Rectal smooth muscle tissue (tissue), 1 donor: Measurements from ENCODE around the gene CPS1.

Experiments
- H3K27ac ChIP-seq: one replicate; pipeline ENCODE4 v1.7.0; 2013; ENCODE audit warnings: low read depth, low read length, inconsistent platforms
- H3K27me3 ChIP-seq: one replicate; pipeline ENCODE4 v1.7.0; 2013; ENCODE audit warnings: low read length; ENCODE audit not compliant: control insufficient read depth, insufficient read depth
- H3K36me3 ChIP-seq: one replicate; pipeline ENCODE4 v1.7.0; 2013; ENCODE audit warnings: low read length; ENCODE audit not compliant: control insufficient read depth, insufficient read depth
- H3K4me1 ChIP-seq: one replicate; pipeline ENCODE4 v1.7.0; 2013; ENCODE audit warnings: low read length; ENCODE audit not compliant: control insufficient read depth, insufficient read depth
- H3K4me3 ChIP-seq: one replicate; pipeline ENCODE4 v1.7.0; 2013; ENCODE audit warnings: low read length
- H3K9ac ChIP-seq: one replicate; pipeline ENCODE4 v1.7.0; 2013; ENCODE audit warnings: low read length

The CPS1 gene

GRCh38 chr2:210556329-210556980 is at the start of gene CPS1:
Gene CPS1 (plus strand): TSS chr2:210556599. CDS start chr2:210556734, 135 bp downstream.
- Histone ChIP-seq H3K4me3 (no peak within 1 kb of the TSS), H3K9ac (no peak within 1 kb of the TSS), H3K4me1 (no peaks in the 10 kb centered on the region), H3K27me3 (no peaks in the 10 kb centered on the region), H3K36me3 (no peaks in the 10 kb centered on the region), H3K27ac (no peak within 1 kb of the TSS)

GRCh38 chr2:210515911-210516310 is 40.5 kb upstream of the CPS1 start:
- Histone ChIP-seq H3K4me3 (no peak overlapping the region), H3K27me3 (no peaks in the 10 kb centered on the region), H3K4me1 (no peaks in the 10 kb centered on the region), H3K27ac (no peak overlapping the region), H3K9ac (no peak overlapping the region), H3K36me3 (no peaks in the 10 kb centered on the region)

GRCh38 chr2:210517264-210517663 is 39.1 kb upstream of the CPS1 start:
- H3K9ac ChIP-seq = no peak overlapping the region
- H3K36me3 ChIP-seq = no peaks in the 10 kb centered on the region
- no peaks in the 10 kb centered on the region for H3K27me3 ChIP-seq
- no peak overlapping the region for H3K4me3 ChIP-seq
- no peak overlapping the region for H3K27ac ChIP-seq
- no peaks in the 10 kb centered on the region for H3K4me1 ChIP-seq

GRCh38 chr2:210519594-210519993 is 36.8 kb upstream of the CPS1 start:
- H3K27ac ChIP-seq = no peak overlapping the region
- no peaks in the 10 kb centered on the region for H3K27me3 ChIP-seq
- H3K4me1 ChIP-seq = no peaks in the 10 kb centered on the region
- H3K4me3 ChIP-seq = no peak overlapping the region
- no peak overlapping the region for H3K9ac ChIP-seq
- H3K36me3 ChIP-seq = no peaks in the 10 kb centered on the region

GRCh38 chr2:210522399-210522798 is 34.0 kb upstream of the CPS1 start:
- Histone ChIP-seq H3K9ac (no peak overlapping the region), H3K4me3 (no peak overlapping the region), H3K27me3 (no peaks in the 10 kb centered on the region), H3K4me1 (no peaks in the 10 kb centered on the region), H3K27ac (no peak overlapping the region), H3K36me3 (no peaks in the 10 kb centered on the region)

- Histone ChIP-seq H3K4me3 (no peak overlapping the region), H3K36me3 (no peaks in the 10 kb centered on the region), H3K9ac (no peak overlapping the region), H3K27me3 (no peaks in the 10 kb centered on the region), H3K4me1 (no peaks in the 10 kb centered on the region), H3K27ac (no peak overlapping the region)
Observed at GRCh38 chr2:210523650-210524289, 32.6 kb upstream of the CPS1 start.

GRCh38 chr2:210524533-210524932 is 31.9 kb upstream of the CPS1 start:
- no peak overlapping the region for H3K9ac ChIP-seq
- H3K27me3 ChIP-seq = no peaks in the 10 kb centered on the region
- no peaks in the 10 kb centered on the region for H3K36me3 ChIP-seq
- H3K4me1 ChIP-seq = no peaks in the 10 kb centered on the region
- no peak overlapping the region for H3K27ac ChIP-seq
- no peak overlapping the region for H3K4me3 ChIP-seq

GRCh38 chr2:210527286-210527685 is 29.1 kb upstream of the CPS1 start:
- no peak overlapping the region for H3K27ac ChIP-seq
- H3K4me3 ChIP-seq = no peak overlapping the region
- H3K27me3 ChIP-seq = no peaks in the 10 kb centered on the region
- no peak overlapping the region for H3K9ac ChIP-seq
- no peaks in the 10 kb centered on the region for H3K36me3 ChIP-seq
- no peaks in the 10 kb centered on the region for H3K4me1 ChIP-seq

GRCh38 chr2:210528716-210529115 is 27.7 kb upstream of the CPS1 start:
- no peaks in the 10 kb centered on the region for H3K36me3 ChIP-seq
- no peak overlapping the region for H3K27ac ChIP-seq
- no peak overlapping the region for H3K4me3 ChIP-seq
- H3K27me3 ChIP-seq = no peaks in the 10 kb centered on the region
- no peak overlapping the region for H3K9ac ChIP-seq
- H3K4me1 ChIP-seq = no peaks in the 10 kb centered on the region

- Histone ChIP-seq H3K4me3 (no peak overlapping the region), H3K9ac (no peak overlapping the region), H3K27ac (no peak overlapping the region), H3K4me1 (no peaks in the 10 kb centered on the region), H3K36me3 (no peaks in the 10 kb centered on the region), H3K27me3 (no peaks in the 10 kb centered on the region)
Observed at GRCh38 chr2:210531050-210531449, 25.3 kb upstream of the CPS1 start.

- H3K4me1 ChIP-seq = no peaks in the 10 kb centered on the region
- no peaks in the 10 kb centered on the region for H3K36me3 ChIP-seq
- no peak overlapping the region for H3K4me3 ChIP-seq
- H3K27me3 ChIP-seq = no peaks in the 10 kb centered on the region
- H3K9ac ChIP-seq = no peak overlapping the region
- H3K27ac ChIP-seq = no peak overlapping the region
Observed at GRCh38 chr2:210531482-210531881, 24.9 kb upstream of the CPS1 start.

- Histone ChIP-seq H3K4me3 (no peak overlapping the region), H3K27ac (no peak overlapping the region), H3K4me1 (no peaks in the 10 kb centered on the region), H3K9ac (no peak overlapping the region), H3K36me3 (no peaks in the 10 kb centered on the region), H3K27me3 (no peaks in the 10 kb centered on the region)
Observed at GRCh38 chr2:210533389-210533788, 23.0 kb upstream of the CPS1 start.

- Histone ChIP-seq H3K36me3 (no peaks in the 10 kb centered on the region), H3K4me1 (no peaks in the 10 kb centered on the region), H3K4me3 (no peak overlapping the region), H3K27ac (no peak overlapping the region), H3K27me3 (no peaks in the 10 kb centered on the region), H3K9ac (no peak overlapping the region)
Observed at GRCh38 chr2:210534879-210535278, 21.5 kb upstream of the CPS1 start.
